HEK293 (cell line): ENCODE data around the gene SIPA1.

Experiments
- CTCF ChIA-PET: fragments of 350-600 bp; formaldehyde crosslinking; extraction: SDS; loops from one replicate; lab custom pipeline; 2021; ENCODE audit warnings: antibody characterized with exemption; lab: Yijun Ruan, JAX
- POLR2A ChIA-PET: fragments of 300-600 bp; formaldehyde crosslinking; extraction: SDS; loops from one replicate; lab custom pipeline; 2020; ENCODE audit warnings: antibody characterized with exemption, inconsistent platforms; lab: Yijun Ruan, JAX
- H3K27ac ChIP-seq: fragments of 200-500 bp; sonication (Bioruptor generic); 2 replicates; pipeline ENCODE4 v1.5.1; 2014; ENCODE audit warnings: low read depth, low read length, control low read depth, inconsistent platforms; ENCODE audit errors: extremely low read depth
- H3K36me3 ChIP-seq, 2 experiments: fragments of 200-500 bp in 1 of 2; sonication (Bioruptor generic) in 1 of 2; 1 replicate in 1 of 2; 2 replicates in 1 of 2; pipeline ENCODE4 v1.5.1; 2014 to 2017; ENCODE audit warnings: inconsistent platforms in 2 of 2, low read length in 2 of 2; ENCODE audit not compliant: control insufficient read depth in 2 of 2, insufficient read depth in 1 of 2
- H3K4me1 ChIP-seq: fragments of 200-500 bp; sonication (Bioruptor generic); 2 replicates; pipeline ENCODE4 v1.5.1; 2014; ENCODE audit warnings: mild to moderate bottlenecking, low read length, inconsistent platforms; ENCODE audit not compliant: control insufficient read depth, insufficient read depth
- H3K4me3 ChIP-seq: 2 replicates; pipeline ENCODE4 v1.5.1; 2011; ENCODE audit warnings: low read depth, mild to moderate bottlenecking, control low read depth, low read length, moderate library complexity
- H3K9me3 ChIP-seq: fragments of 200-500 bp; sonication (Bioruptor generic); 2 replicates; pipeline ENCODE4 v1.5.1; 2014; ENCODE audit warnings: low read depth, low read length, inconsistent platforms; ENCODE audit not compliant: control insufficient read depth, insufficient read depth
- GLIS1 ChIP-seq: fragments of 450-650 bp; formaldehyde crosslinking; IDR thresholded peaks from 2 replicates; pipeline ENCODE4 v1.5.1; 2016; ENCODE audit warnings: missing biosample characterization, missing genetic modification characterization
- HOXC10 ChIP-seq: sonication (generic); formaldehyde crosslinking; IDR thresholded peaks from 2 replicates; pipeline ENCODE4 v1.8.1; 2023; ENCODE audit warnings: mild to moderate bottlenecking, missing genetic modification reagents
- KLF16 ChIP-seq: fragments of 450-650 bp; formaldehyde crosslinking; IDR thresholded peaks from 2 replicates; pipeline ENCODE4 v1.5.1; 2017; ENCODE audit warnings: missing biosample characterization, missing genetic modification characterization
- OVOL3 ChIP-seq: fragments of 450-650 bp; formaldehyde crosslinking; IDR thresholded peaks from 2 replicates; pipeline ENCODE4 v1.5.1; 2016; ENCODE audit warnings: missing biosample characterization, missing genetic modification characterization
- PRDM1 ChIP-seq: fragments of 450-650 bp; formaldehyde crosslinking; IDR thresholded peaks from 2 replicates; pipeline ENCODE4; 2016; ENCODE audit warnings: missing biosample characterization, missing genetic modification characterization
- ZBTB17 ChIP-seq: fragments of 450-650 bp; formaldehyde crosslinking; IDR thresholded peaks from 2 replicates; pipeline ENCODE4 v1.5.1; 2016; ENCODE audit warnings: missing biosample characterization, missing genetic modification characterization
- ZBTB7A ChIP-seq: fragments of 450-650 bp; formaldehyde crosslinking; IDR thresholded peaks from 2 replicates; pipeline ENCODE4 v1.5.1; 2016; ENCODE audit warnings: low read depth, missing biosample characterization, missing genetic modification characterization
- ZBTB8A ChIP-seq: fragments of 450-650 bp; formaldehyde crosslinking; IDR thresholded peaks from 2 replicates; pipeline ENCODE4 v1.5.1; 2016; ENCODE audit warnings: missing biosample characterization, missing genetic modification characterization
- ZFP3 ChIP-seq: fragments of 450-650 bp; formaldehyde crosslinking; IDR thresholded peaks from 2 replicates; pipeline ENCODE4 v1.5.1; 2016; ENCODE audit warnings: low read depth, missing biosample characterization, missing genetic modification characterization
- ZFP41 ChIP-seq: fragments of 450-650 bp; formaldehyde crosslinking; IDR thresholded peaks from 2 replicates; pipeline ENCODE4 v1.5.1; 2016; ENCODE audit warnings: missing biosample characterization, missing genetic modification characterization, borderline replicate concordance
- ZNF114 ChIP-seq: fragments of 450-650 bp; formaldehyde crosslinking; IDR thresholded peaks from 2 replicates; pipeline ENCODE4 v1.5.0; 2017; ENCODE audit warnings: missing biosample characterization, missing genetic modification characterization
- ZNF133 ChIP-seq: fragments of 450-650 bp; formaldehyde crosslinking; IDR thresholded peaks from 2 replicates; pipeline ENCODE4 v1.5.1; 2016; ENCODE audit warnings: missing biosample characterization, missing genetic modification characterization
- ZNF146 ChIP-seq: fragments of 450-650 bp; formaldehyde crosslinking; IDR thresholded peaks from 2 replicates; pipeline ENCODE4 v1.5.1; 2016; ENCODE audit warnings: missing biosample characterization, missing genetic modification characterization
- ZNF155 ChIP-seq: fragments of 450-650 bp; formaldehyde crosslinking; IDR thresholded peaks from 2 replicates; pipeline ENCODE4 v1.5.1; 2016; ENCODE audit warnings: missing biosample characterization, missing genetic modification characterization
- ZNF19 ChIP-seq: fragments of 450-650 bp; formaldehyde crosslinking; IDR thresholded peaks from 2 replicates; pipeline ENCODE4; 2016; ENCODE audit warnings: missing biosample characterization, missing genetic modification characterization, low read depth
- ZNF202 ChIP-seq: fragments of 450-650 bp; formaldehyde crosslinking; IDR thresholded peaks from 2 replicates; pipeline ENCODE4 v1.5.1; 2016; ENCODE audit warnings: missing biosample characterization, missing genetic modification characterization, borderline replicate concordance
- ZNF311 ChIP-seq: fragments of 450-650 bp; formaldehyde crosslinking; IDR thresholded peaks from 2 replicates; pipeline ENCODE4 v1.5.1; 2017; ENCODE audit warnings: missing biosample characterization, missing genetic modification characterization, borderline replicate concordance
- ZNF354C ChIP-seq: fragments of 450-650 bp; formaldehyde crosslinking; IDR thresholded peaks from 2 replicates; pipeline ENCODE4 v1.5.1; 2016; ENCODE audit warnings: missing biosample characterization, missing genetic modification characterization, low read depth, borderline replicate concordance
- ZNF544 ChIP-seq: fragments of 450-650 bp; formaldehyde crosslinking; IDR thresholded peaks from 2 replicates; pipeline ENCODE4 v1.5.0; 2017; ENCODE audit warnings: missing biosample characterization, missing genetic modification characterization
- ZNF548 ChIP-seq: fragments of 450-650 bp; formaldehyde crosslinking; IDR thresholded peaks from 2 replicates; pipeline ENCODE4 v1.5.1; 2016; ENCODE audit warnings: missing biosample characterization, missing genetic modification characterization
- ZNF654 ChIP-seq: fragments of 450-650 bp; formaldehyde crosslinking; IDR thresholded peaks from 2 replicates; pipeline ENCODE4 v1.5.1; 2016; ENCODE audit warnings: low read depth, missing biosample characterization, missing genetic modification characterization
- ZNF658 ChIP-seq: fragments of 450-650 bp; formaldehyde crosslinking; IDR thresholded peaks from 2 replicates; pipeline ENCODE4; 2016; ENCODE audit warnings: missing biosample characterization, missing genetic modification characterization
- ZNF677 ChIP-seq: fragments of 450-650 bp; IDR thresholded peaks from 2 replicates; pipeline ENCODE4 v1.5.0; 2018; ENCODE audit warnings: missing biosample characterization, mild to moderate bottlenecking, missing genetic modification characterization, moderate library complexity
- TF ChIP-seq, protein P1 (sequence below): fragments of 450-650 bp; IDR thresholded peaks from 2 replicates; pipeline ENCODE4 v1.5.1; 2018; ENCODE audit warnings: missing biosample characterization, mild to moderate bottlenecking, missing genetic modification characterization
- TF ChIP-seq, protein P2 (sequence below): fragments of 450-650 bp; formaldehyde crosslinking; IDR thresholded peaks from 2 replicates; pipeline ENCODE4 v1.5.1; 2016; ENCODE audit warnings: missing biosample characterization, missing genetic modification characterization
- TF ChIP-seq, protein P3 (sequence below): fragments of 450-650 bp; formaldehyde crosslinking; IDR thresholded peaks from 2 replicates; pipeline ENCODE4 v1.5.1; 2016; ENCODE audit warnings: missing biosample characterization, missing genetic modification characterization, low read depth

SIPA1 gene

DNA sequence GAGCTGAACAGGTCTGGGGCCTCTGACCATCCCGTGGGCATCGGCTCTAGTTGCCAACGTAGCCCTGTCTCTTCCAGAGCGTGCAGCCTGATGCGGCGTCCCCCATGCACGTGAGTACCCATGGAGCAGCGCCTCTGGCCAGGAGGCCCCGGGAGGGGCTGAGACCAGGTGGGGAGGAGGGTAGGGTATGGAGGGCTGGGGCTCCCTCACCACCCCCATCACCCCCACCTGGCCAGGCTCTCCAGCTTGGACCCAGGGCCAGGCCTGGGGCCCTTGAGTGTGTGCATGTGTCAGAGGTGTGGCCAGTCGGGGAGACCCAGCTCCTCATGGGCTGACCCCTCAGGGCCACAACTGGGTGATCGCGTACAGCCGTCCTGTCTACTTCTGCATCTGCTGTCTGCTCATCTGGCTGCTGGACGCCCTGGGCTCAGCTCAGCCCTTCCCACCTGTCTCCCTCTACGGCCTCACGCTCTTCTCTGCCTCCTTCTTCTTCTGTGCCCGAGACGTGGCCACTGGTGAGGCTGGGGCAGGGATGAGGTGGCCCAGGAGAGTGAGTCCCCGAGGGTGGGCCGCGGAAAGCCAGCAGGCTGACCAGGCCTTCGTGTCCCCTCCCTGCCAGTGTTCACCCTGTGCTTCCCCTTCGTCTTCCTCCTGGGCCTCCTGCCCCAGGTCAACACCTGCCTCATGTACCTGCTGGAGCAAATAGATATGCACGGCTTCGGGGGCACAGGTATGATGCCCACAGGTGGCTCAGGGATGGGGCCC is 13.9 kb upstream of the SIPA1 start (continued):
- TF ChIP-seq ZNF354C (tag by site-specific recombination) (no peak), ZFP3 (tag by site-specific recombination) (no peak), ZNF114 (no peak), ZFP41 (tag by site-specific recombination) (no peak)

DNA sequence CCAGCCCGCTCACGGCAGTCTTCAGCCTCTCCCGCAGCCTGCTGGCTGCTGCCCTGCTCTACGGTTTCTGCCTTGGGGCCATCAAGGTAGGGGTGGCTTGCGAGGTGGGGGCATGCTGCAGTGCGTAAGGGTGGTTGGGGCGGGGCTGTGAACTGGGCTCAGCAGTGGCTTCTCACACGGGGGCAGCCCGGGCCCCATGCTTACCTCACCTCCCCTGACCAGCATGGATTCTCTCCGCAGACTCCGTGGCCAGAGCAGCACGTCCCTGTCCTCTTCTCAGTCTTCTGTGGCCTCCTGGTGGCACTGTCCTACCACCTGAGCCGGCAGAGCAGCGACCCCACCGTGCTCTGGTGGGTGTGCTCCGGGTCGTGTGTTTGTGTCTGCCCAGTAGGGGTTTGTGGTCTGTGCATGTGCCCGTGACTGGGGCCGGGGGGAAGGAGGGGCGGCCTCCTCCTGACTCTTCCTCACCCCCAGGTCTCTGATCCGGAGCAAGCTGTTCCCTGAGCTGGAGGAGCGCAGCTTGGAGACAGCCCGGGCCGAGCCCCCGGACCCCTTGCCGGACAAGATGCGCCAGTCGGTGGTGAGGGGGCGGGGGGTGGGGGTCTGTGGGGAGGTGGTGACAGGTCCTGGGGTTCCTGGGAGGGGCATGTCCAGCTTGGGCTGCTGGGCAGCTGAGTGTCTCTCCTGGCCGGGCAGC is 12.8 kb upstream of the SIPA1 start:
- no peak overlapping the region for H3K27ac ChIP-seq
- CTCF ChIA-PET: interaction anchor here (0.6 to 1.4 kb wide), 6 partner anchors 26 to 192 kb away, joined by 3 to 6 read pairs (median 4); no protein-coding TSS in a partner anchor
- no peaks in the 10 kb centered on the region for H3K4me1 ChIP-seq
- H3K9me3 ChIP-seq: no peaks in the 10 kb centered on the region
- peaks cover 0 to 93% of the 10 kb centered on the region in 2 experiments; a peak in 1 of 3 replicates for H3K36me3 ChIP-seq
- POLR2A ChIA-PET: interaction anchor here (0.5 to 1.2 kb wide), 2 partner anchors 10 to 76 kb away, joined by 4 to 6 read pairs; partner anchors contain the start of gene PCNX3
- H3K4me3 ChIP-seq: no peak overlapping the region
- TF ChIP-seq ZNF677 (tag by site-specific recombination): no peak
- TF ChIP-seq ZBTB8A (tag by site-specific recombination): no peak
- peak; percentile 42; the same call in 1 of the 2 replicates for TF ChIP-seq GLIS1 (tag by site-specific recombination)
- no peak for TF ChIP-seq PRDM1 (tag by site-specific recombination)
- no peak for TF ChIP-seq ZNF544 (tag by site-specific recombination)
- TF ChIP-seq ZNF202 (tag by site-specific recombination): no peak
- no peak for TF ChIP-seq ZNF19 (tag by site-specific recombination)
- no peak for TF ChIP-seq OVOL3 (tag by site-specific recombination)

DNA sequence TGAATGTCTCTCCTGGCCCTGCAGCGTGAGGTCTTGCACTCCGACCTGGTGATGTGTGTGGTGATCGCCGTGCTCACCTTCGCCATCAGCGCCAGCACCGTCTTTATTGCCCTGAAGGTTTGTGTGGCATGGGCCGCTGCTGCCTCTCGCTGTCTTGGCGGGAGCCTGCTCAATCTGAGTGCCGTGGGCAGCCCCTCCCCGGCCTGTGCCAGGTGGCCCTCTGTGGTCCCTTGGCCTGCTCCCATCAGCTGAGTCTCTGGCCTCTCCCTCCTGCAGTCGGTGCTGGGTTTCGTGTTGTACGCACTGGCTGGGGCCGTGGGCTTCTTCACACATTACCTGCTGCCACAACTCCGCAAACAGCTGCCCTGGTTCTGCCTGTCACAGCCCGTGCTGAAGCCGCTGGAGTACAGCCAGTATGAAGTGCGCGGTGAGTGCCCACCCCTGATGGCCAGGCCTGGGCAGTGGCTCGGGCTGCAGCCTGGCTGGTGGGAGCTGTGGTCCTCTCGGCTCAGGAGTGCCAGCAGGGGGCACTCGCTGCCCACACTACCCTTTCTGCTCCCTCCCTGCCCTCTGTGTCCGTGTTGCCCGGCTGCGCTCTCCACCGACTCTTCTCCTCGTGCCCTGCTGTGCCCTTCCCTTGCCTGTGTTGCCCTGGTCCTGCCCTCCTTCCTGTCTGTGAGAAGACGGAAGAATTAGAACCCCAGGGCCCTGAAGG is 12.1 kb upstream of the SIPA1 start:
- POLR2A ChIA-PET: interaction anchor here (0.6 to 1.3 kb wide), 4 partner anchors 11 to 53 kb away, joined by 3 to 6 read pairs (median 4); partner anchors contain the start of genes FAM89B, PCNX3 and SIPA1
- Histone ChIP-seq H3K9me3 (no peaks in the 10 kb centered on the region), H3K4me3 (no peak overlapping the region), H3K36me3 (peaks cover 0 to 93% of the 10 kb centered on the region in 2 experiments; a peak in 1 of 3 replicates), H3K27ac (no peak overlapping the region), H3K4me1 (no peaks in the 10 kb centered on the region)
- CTCF ChIA-PET: interaction anchor here (0.6 to 1.8 kb wide), 11 partner anchors 12 to 259 kb away, joined by 3 to 6 read pairs (median 4); partner anchors contain the start of gene SIPA1
- TF ChIP-seq ZNF155 (tag by site-specific recombination) (no peak), ZNF548 (tag by site-specific recombination) (no peak), ZNF133 (tag by site-specific recombination) (no peak), ZNF114 (no peak), ZNF658 (no peak), ZBTB7A (tag by site-specific recombination) (no peak), ZNF311 (tag by site-specific recombination) (no peak), ZNF146 (no peak), ZBTB17 (tag by site-specific recombination) (peak; percentile 64; the same call in 1 of the 2 replicates), KLF16 (tag by site-specific recombination) (no peak), HOXC10 (CRISPR knock-in tag) (no peak), ZNF654 (tag by site-specific recombination) (peak; percentile 30; the same call in 1 of the 2 replicates), ZNF19 (tag by site-specific recombination) (no peak)
- TF ChIP-seq, protein P1, sequence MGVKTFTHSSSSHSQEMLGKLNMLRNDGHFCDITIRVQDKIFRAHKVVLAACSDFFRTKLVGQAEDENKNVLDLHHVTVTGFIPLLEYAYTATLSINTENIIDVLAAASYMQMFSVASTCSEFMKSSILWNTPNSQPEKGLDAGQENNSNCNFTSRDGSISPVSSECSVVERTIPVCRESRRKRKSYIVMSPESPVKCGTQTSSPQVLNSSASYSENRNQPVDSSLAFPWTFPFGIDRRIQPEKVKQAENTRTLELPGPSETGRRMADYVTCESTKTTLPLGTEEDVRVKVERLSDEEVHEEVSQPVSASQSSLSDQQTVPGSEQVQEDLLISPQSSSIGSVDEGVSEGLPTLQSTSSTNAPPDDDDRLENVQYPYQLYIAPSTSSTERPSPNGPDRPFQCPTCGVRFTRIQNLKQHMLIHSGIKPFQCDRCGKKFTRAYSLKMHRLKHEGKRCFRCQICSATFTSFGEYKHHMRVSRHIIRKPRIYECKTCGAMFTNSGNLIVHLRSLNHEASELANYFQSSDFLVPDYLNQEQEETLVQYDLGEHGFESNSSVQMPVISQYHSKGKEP (tag by site-specific recombination): no peak
- TF ChIP-seq, protein P2, sequence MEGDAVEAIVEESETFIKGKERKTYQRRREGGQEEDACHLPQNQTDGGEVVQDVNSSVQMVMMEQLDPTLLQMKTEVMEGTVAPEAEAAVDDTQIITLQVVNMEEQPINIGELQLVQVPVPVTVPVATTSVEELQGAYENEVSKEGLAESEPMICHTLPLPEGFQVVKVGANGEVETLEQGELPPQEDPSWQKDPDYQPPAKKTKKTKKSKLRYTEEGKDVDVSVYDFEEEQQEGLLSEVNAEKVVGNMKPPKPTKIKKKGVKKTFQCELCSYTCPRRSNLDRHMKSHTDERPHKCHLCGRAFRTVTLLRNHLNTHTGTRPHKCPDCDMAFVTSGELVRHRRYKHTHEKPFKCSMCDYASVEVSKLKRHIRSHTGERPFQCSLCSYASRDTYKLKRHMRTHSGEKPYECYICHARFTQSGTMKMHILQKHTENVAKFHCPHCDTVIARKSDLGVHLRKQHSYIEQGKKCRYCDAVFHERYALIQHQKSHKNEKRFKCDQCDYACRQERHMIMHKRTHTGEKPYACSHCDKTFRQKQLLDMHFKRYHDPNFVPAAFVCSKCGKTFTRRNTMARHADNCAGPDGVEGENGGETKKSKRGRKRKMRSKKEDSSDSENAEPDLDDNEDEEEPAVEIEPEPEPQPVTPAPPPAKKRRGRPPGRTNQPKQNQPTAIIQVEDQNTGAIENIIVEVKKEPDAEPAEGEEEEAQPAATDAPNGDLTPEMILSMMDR: peak; percentile 83
- TF ChIP-seq, protein P3, sequence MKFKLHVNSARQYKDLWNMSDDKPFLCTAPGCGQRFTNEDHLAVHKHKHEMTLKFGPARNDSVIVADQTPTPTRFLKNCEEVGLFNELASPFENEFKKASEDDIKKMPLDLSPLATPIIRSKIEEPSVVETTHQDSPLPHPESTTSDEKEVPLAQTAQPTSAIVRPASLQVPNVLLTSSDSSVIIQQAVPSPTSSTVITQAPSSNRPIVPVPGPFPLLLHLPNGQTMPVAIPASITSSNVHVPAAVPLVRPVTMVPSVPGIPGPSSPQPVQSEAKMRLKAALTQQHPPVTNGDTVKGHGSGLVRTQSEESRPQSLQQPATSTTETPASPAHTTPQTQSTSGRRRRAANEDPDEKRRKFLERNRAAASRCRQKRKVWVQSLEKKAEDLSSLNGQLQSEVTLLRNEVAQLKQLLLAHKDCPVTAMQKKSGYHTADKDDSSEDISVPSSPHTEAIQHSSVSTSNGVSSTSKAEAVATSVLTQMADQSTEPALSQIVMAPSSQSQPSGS (tag by site-specific recombination): no peak
